ENCODE results near the gene DPP4.

DNA sequence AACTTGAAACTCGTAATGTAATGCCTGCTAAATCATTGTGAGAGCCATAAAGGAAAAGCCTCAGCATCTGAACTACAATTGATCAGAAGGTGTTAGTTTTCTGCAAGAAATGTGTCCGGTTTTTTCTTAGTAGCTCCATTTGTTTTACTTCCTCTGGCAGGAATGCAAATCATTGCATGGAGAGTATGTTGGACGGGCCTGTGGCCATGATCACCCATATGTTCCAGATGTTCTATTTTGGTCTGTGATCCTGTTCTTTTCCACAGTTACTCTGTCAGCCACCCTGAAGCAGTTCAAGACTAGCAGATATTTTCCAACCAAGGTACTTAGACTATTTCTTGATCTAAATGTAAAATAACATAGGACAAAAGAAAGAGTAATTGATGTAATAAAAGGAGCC lies 126.6 kb downstream of the DPP4 start:
- TF ChIP-seq, protein P1, sequence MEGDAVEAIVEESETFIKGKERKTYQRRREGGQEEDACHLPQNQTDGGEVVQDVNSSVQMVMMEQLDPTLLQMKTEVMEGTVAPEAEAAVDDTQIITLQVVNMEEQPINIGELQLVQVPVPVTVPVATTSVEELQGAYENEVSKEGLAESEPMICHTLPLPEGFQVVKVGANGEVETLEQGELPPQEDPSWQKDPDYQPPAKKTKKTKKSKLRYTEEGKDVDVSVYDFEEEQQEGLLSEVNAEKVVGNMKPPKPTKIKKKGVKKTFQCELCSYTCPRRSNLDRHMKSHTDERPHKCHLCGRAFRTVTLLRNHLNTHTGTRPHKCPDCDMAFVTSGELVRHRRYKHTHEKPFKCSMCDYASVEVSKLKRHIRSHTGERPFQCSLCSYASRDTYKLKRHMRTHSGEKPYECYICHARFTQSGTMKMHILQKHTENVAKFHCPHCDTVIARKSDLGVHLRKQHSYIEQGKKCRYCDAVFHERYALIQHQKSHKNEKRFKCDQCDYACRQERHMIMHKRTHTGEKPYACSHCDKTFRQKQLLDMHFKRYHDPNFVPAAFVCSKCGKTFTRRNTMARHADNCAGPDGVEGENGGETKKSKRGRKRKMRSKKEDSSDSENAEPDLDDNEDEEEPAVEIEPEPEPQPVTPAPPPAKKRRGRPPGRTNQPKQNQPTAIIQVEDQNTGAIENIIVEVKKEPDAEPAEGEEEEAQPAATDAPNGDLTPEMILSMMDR (optimal IDR thresholded peaks at IDR 0.05 in 1 of 3, IDR thresholded peaks at IDR 0.05 in 1 of 3, conservative IDR thresholded peaks at IDR 0.05 in 1 of 3; ENCODE audit: extremely low read depth in 1 of 3, insufficient read depth in 2 of 3, low read length in 3 of 3): no peak
- TF ChIP-seq EZH2 (IDR thresholded peaks at IDR 0.05; ENCODE audit: low read length): no peak

Data from keratinocyte (primary cell).